GM12872 (cell line): ENCODE measurements around the gene CMC4.

Experiments used
- CTCF ChIP-seq: IDR thresholded peaks from 3 replicates; pipeline ENCODE4 v1.5.1; 2011; ENCODE audit warnings: low read depth, mild to moderate bottlenecking, low read length, moderate library complexity; ENCODE audit not compliant: insufficient read depth

Gene CMC4

GRCh38 chrX:155028129-155028528 lies 42.8 kb downstream of the CMC4 start:
- no peak for TF ChIP-seq CTCF

DNA sequence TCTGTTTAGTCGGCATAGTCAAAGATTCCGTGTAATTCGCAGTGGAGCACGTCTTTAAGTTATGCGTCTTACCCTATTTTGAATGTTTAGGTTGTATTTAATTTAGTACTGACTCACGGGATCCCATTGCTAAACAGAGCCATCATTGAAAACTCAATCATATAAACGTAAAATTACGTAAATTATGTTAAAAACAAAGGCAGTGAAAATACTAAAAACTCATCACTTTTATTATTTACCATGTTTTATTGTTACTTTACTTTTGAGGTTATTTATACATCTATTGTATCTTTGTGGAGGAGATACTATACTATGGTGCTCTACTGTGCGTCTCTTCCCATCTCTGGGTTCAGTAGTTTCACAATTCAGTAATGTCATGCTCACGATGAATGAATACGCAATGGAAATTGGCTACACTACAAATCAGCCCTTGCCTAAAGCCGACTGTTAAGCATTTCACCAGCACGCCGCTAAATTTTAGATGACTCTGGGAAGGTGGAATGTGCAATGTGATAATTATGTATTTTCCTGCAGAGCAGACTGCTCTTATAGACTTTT lies 43.3 kb downstream of the CMC4 start:
- no peak for TF ChIP-seq CTCF

GRCh38 chrX:155026727-155027508 lies 44.0 kb downstream of the CMC4 start, which contains the start of gene FUNDC2:
Gene FUNDC2 (plus strand): TSS chrX:155026844. CDS start chrX:155026939, 95 bp downstream.
- no peak for TF ChIP-seq CTCF

DNA sequence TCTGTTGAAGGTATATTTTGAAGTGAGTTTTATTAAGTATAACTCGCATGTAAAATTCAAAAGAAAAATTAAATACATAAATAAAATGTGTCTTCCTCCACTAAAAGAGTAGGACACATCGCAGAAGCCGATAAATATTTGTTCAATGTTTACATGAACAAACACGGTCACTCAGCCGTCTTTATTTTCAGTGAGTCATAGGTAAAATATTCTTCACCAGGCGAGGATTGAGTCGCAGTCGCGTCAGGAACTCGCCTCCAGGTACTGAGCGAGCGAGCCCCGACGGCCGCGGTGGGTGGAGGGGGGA lies 44.6 kb downstream of the CMC4 start:
- no peak for TF ChIP-seq CTCF

DNA sequence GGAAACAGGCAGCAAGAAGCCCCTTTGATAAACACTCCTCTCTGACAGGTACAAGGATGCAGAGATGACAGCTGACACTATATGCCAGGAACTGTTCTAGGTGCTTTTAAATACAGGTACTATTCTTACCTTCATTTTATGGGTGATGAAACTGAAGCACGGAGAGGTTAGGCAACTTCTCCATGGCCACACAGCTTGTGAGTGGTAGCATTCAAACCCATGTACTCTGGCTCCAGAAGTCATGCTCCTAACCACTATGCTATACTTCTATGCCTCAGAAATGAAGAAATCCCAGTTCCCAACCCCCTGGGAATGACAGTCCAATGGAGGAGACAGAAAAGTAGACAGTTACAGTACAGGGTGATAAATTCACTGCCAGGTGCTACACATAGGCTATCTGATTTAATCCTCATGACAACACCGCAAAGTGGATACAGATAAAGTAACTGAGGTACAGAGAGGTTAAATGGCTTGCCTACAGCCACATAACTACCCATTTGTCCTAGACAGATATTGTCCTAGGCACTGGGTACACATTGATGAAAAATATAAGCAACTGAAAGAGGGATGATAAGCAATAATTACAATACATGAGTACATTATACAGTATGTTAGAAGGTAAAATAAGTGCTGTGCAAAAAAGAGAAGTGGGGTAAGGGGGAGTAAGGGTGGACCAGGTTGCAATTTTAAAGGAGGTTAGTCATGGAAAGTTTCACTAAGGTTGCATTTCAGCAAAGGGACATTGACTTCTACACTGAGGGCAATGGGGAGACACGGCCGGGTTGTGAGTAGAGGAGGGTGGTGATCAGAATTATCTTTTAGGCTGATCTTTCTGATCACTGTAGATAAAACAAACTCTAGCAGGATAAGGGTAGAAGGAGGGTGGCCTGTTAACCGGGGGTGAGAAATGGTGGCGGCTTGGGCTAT lies 46.8 kb downstream of the CMC4 start:
- TF ChIP-seq CTCF: no peak

DNA sequence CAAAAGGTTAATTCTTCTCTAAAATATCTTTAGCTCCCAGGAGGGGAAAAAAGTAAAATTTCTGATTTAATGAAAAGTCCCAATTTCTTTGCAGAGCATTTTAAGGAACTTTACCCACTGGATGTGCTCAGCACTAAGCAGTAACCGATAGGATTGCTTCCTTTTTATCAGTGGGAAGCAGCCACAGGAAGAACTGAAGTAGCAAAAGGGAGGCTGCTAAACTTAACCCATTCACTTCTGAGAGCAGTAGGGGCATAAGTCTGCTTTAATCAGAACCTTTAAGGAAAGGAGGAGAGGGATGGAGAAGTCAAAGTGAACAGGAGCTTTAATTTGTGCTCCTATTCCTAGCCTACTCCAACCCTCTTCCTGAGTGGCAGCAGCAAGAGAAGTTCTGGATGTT lies 48.4 kb downstream of the CMC4 start, which contains the start of gene F8:
TSS of gene F8 (minus strand) at position 139 of the 400 bp plus-strand sequence. CDS start 171 bp downstream, outside the sequence.
- TF ChIP-seq CTCF: no peak

DNA sequence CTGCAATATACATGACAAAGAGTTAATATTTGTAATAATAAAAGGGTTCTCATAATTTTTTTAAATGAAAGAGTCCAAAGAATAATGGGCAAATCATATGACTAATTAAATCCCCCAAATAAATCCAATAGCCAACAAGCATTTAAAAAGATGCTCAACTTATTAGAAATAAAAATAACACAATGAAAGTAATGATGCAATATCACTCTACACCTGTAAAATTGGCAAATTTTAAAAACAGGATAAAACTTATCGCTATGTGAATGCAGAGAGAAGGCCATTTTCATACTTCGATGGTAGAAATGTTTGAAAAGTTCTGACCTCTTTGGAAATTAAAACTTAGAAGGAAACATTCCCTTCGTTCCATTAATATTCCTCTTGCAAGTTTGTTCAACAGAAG lies 50.3 kb downstream of the CMC4 start:
- TF ChIP-seq CTCF: no peak
